IMR-90 (cell line): ENCODE measurements around the gene ACSL1. TPM values are rescaled to one million over a fixed set of nuclear protein-coding genes. Genes with fewer than 3 reads are reported as not detected.

Experiments
- ATAC-seq: fragments of 200-7000 bp; cut with Tn5 transposase; 2 replicates; pipeline ENCODE4 v1.9.1; 2020; ENCODE audit warnings: low read depth, mild to moderate bottlenecking, moderate library complexity
- BruUV-seq: library from RNA; stranded (reverse); fragments of 400-500 nt; replicated peaks from 2 replicates; lab custom pipeline; 2021; lab: Mats Ljungman, UMichigan
- CTCF ChIA-PET: fragments of 300-600 bp; formaldehyde crosslinking; extraction: SDS; loops from one replicate; lab custom pipeline; 2021; ENCODE audit warnings: antibody characterized with exemption; lab: Yijun Ruan, JAX
- POLR2A ChIA-PET: fragments of 300-600 bp; sonication (Branson Sonifier 250); formaldehyde crosslinking; loops from one replicate; lab custom pipeline; 2022; ENCODE audit warnings: antibody characterized with exemption; ENCODE audit not compliant: unreplicated experiment; lab: Charles Lee
- DNase-seq: peaks from one replicate; pipeline ENCODE4 v3.0.0; 2013
- H2AFZ ChIP-seq: replicated peaks from 2 replicates; pipeline ENCODE3; 2013; ENCODE audit warnings: low read length, mild to moderate bottlenecking; ENCODE audit not compliant: poor library complexity
- H2AK5ac ChIP-seq: 2 replicates; pipeline ENCODE4 v1.6.1; 2013; ENCODE audit warnings: low read depth, low read length, inconsistent platforms
- H2AK9ac ChIP-seq: replicated peaks from 2 replicates; pipeline ENCODE3; 2013; ENCODE audit warnings: mild to moderate bottlenecking, low read depth, low read length, moderate library complexity; ENCODE audit not compliant: poor library complexity
- H2BK120ac ChIP-seq: 2 replicates; pipeline ENCODE4 v1.6.1; 2013; ENCODE audit warnings: low read depth, low read length, inconsistent platforms
- H2BK15ac ChIP-seq: 3 replicates; pipeline ENCODE4 v1.6.1; 2013; ENCODE audit warnings: low read depth, low read length, inconsistent platforms
- H2BK20ac ChIP-seq: 2 replicates; pipeline ENCODE4 v1.6.1; 2013; ENCODE audit warnings: low read depth, mild to moderate bottlenecking, inconsistent platforms, low read length, moderate library complexity
- H2BK5ac ChIP-seq: 2 replicates; pipeline ENCODE4 v1.6.1; 2013; ENCODE audit warnings: mild to moderate bottlenecking, low read depth, low read length, inconsistent platforms; ENCODE audit not compliant: poor library complexity, severe bottlenecking
- H3K14ac ChIP-seq: replicated peaks from 2 replicates; pipeline ENCODE4 v1.6.1; 2013; ENCODE audit warnings: low read depth, low read length, inconsistent platforms
- H3K18ac ChIP-seq: 2 replicates; pipeline ENCODE4 v1.6.1; 2013; ENCODE audit warnings: low read depth, low read length, control low read depth
- H3K23ac ChIP-seq: 2 replicates; pipeline ENCODE4 v1.6.1; 2013; ENCODE audit warnings: low read depth, low read length, inconsistent platforms
- H3K27ac ChIP-seq: 2 replicates; pipeline ENCODE4 v1.5.1; 2013; ENCODE audit warnings: mild to moderate bottlenecking, control low read depth, low read length; ENCODE audit not compliant: insufficient read depth
- H3K27me3 ChIP-seq: 2 replicates; pipeline ENCODE4 v1.6.1; 2013; ENCODE audit warnings: low read length; ENCODE audit not compliant: control insufficient read depth, insufficient read depth
- H3K36me3 ChIP-seq: 2 replicates; pipeline ENCODE4 v1.6.1; 2013; ENCODE audit warnings: low read length, mixed read lengths; ENCODE audit not compliant: control insufficient read depth, insufficient read depth
- H3K4ac ChIP-seq: 2 replicates; pipeline ENCODE4 v1.6.1; 2013; ENCODE audit warnings: low read depth, low read length, inconsistent platforms
- H3K4me1 ChIP-seq: 2 replicates; pipeline ENCODE4 v1.6.1; 2013; ENCODE audit warnings: low read length, mixed read lengths; ENCODE audit not compliant: control insufficient read depth, insufficient read depth
- H3K4me2 ChIP-seq: 2 replicates; pipeline ENCODE4 v1.6.1; 2013; ENCODE audit warnings: low read depth, mild to moderate bottlenecking, control low read depth, low read length, moderate library complexity
- H3K4me3 ChIP-seq: 2 replicates; pipeline ENCODE4 v1.5.1; 2013; ENCODE audit warnings: low read depth, mild to moderate bottlenecking, control low read depth, low read length, moderate library complexity; ENCODE audit not compliant: insufficient read depth
- H3K56ac ChIP-seq: 2 replicates; pipeline ENCODE4 v1.6.1; 2013; ENCODE audit warnings: low read length, inconsistent platforms; ENCODE audit not compliant: insufficient read depth; ENCODE audit errors: extremely low read depth
- H3K79me1 ChIP-seq, 2 experiments: 2 replicates each; pipeline ENCODE4 v1.6.1; 2013; ENCODE audit warnings: low read length in 2 of 2, inconsistent platforms in 1 of 2, low read depth in 1 of 2
- H3K9ac ChIP-seq: 2 replicates; pipeline ENCODE4 v1.6.1; 2013; ENCODE audit warnings: low read depth, low read length, control low read depth
- H3K9me1 ChIP-seq: 2 replicates; pipeline ENCODE4 v1.6.1; 2013; ENCODE audit warnings: low read length, inconsistent platforms; ENCODE audit not compliant: insufficient read depth
- H3K9me3 ChIP-seq: 2 replicates; pipeline ENCODE4 v1.6.1; 2013; ENCODE audit warnings: low read length; ENCODE audit not compliant: control insufficient read depth, insufficient read depth
- H4K20me1 ChIP-seq: 2 replicates; pipeline ENCODE4 v1.6.1; 2013; ENCODE audit warnings: low read length, inconsistent platforms; ENCODE audit not compliant: insufficient read depth
- H4K5ac ChIP-seq: 2 replicates; pipeline ENCODE4 v1.6.1; 2013; ENCODE audit warnings: mild to moderate bottlenecking, low read depth, low read length, control low read depth
- H4K8ac ChIP-seq, 2 experiments: 2 replicates each; pipeline ENCODE4 v1.6.1; 2013; ENCODE audit warnings: low read depth in 2 of 2, low read length in 2 of 2, control low read depth in 1 of 2, inconsistent platforms in 1 of 2
- H4K91ac ChIP-seq: 2 replicates; pipeline ENCODE4 v1.6.1; 2013; ENCODE audit warnings: low read depth, low read length, inconsistent platforms; ENCODE audit not compliant: insufficient read depth
- BHLHE40 ChIP-seq: fragments of 150-350 bp; IDR thresholded peaks from 2 replicates; pipeline ENCODE4 v1.6.1; 2016; ENCODE audit warnings: mild to moderate bottlenecking, low read depth, low read length
- CEBPB ChIP-seq: IDR thresholded peaks from 2 replicates; pipeline ENCODE4 v1.6.1; 2012; ENCODE audit warnings: low read depth, low read length, improper control_type of control experiment
- CHD1 ChIP-seq: IDR thresholded peaks from 2 replicates; pipeline ENCODE4 v1.6.1; 2012; ENCODE audit warnings: low read depth, low read length, improper control_type of control experiment
- CTCF ChIP-seq: conservative IDR thresholded peaks from 2 replicates; pipeline ENCODE4 v1.5.1; 2012; ENCODE audit warnings: mild to moderate bottlenecking, low read depth, low read length, improper control_type of control experiment
- ELK1 ChIP-seq: fragments of 150-350 bp; IDR thresholded peaks from 2 replicates; pipeline ENCODE4 v1.6.1; 2016; ENCODE audit warnings: low read depth, mild to moderate bottlenecking, low read length, moderate library complexity, borderline replicate concordance
- FOS ChIP-seq: fragments of 150-350 bp; IDR thresholded peaks from 2 replicates; pipeline ENCODE4 v1.6.1; 2016; ENCODE audit warnings: low read depth, low read length
- MAFK ChIP-seq: IDR thresholded peaks from 2 replicates; pipeline ENCODE4 v1.6.1; 2012; ENCODE audit warnings: low read depth, low read length, improper control_type of control experiment
- MAZ ChIP-seq: IDR thresholded peaks from 2 replicates; pipeline ENCODE4 v1.6.1; 2012; ENCODE audit warnings: low read depth, mild to moderate bottlenecking, low read length, improper control_type of control experiment, moderate library complexity, borderline replicate concordance
- MXI1 ChIP-seq: IDR thresholded peaks from 2 replicates; pipeline ENCODE4 v1.6.1; 2012; ENCODE audit warnings: low read depth, mild to moderate bottlenecking, low read length, moderate library complexity, borderline replicate concordance
- NFE2L2 ChIP-seq: fragments of 150-350 bp; IDR thresholded peaks from 2 replicates; pipeline ENCODE4 v1.6.1; 2016; ENCODE audit warnings: low read depth, mild to moderate bottlenecking, low read length
- POLR2A ChIP-seq: IDR thresholded peaks from 2 replicates; pipeline ENCODE4 v1.6.1; 2012; ENCODE audit warnings: mild to moderate bottlenecking, low read depth, low read length
- RAD21 ChIP-seq: IDR thresholded peaks from 2 replicates; pipeline ENCODE4 v1.6.1; 2012; ENCODE audit warnings: low read length, improper control_type of control experiment
- RCOR1 ChIP-seq: IDR thresholded peaks from 2 replicates; pipeline ENCODE4 v1.6.1; 2012; ENCODE audit warnings: mild to moderate bottlenecking, low read length, improper control_type of control experiment; ENCODE audit not compliant: insufficient replicate concordance
- RFX5 ChIP-seq: IDR thresholded peaks from 2 replicates; pipeline ENCODE4 v1.8.0; 2012; ENCODE audit warnings: low read depth, mild to moderate bottlenecking, low read length, moderate library complexity
- USF2 ChIP-seq: fragments of 150-350 bp; IDR thresholded peaks from 2 replicates; pipeline ENCODE4 v1.6.1; 2017; ENCODE audit warnings: mild to moderate bottlenecking, antibody characterized with exemption, low read length, low read depth
- WGBS, 2 experiments: methylation state at CpG; one replicate each; pipeline versions ENCODE4 v1.1.5 to v1.1.7; 2013; ENCODE audit warnings: missing lambda C conversion rate in 2 of 2; ENCODE audit not compliant: insufficient read length in 1 of 2; ENCODE audit errors: extremely low coverage in 2 of 2; 5-methylcytosine and 5-hydroxymethylcytosine counted together
- dilution Hi-C: fragments of 300-500 bp; cut with HindIII; formaldehyde crosslinking; loops from one replicate; pipeline ENCODE4 v1.14.3; 2018; ENCODE audit warnings: low sequenced_read_pairs; ENCODE audit not compliant: unreplicated experiment
- in situ Hi-C: fragments of 300-500 bp; cut with MboI; formaldehyde crosslinking; loops from 3 replicates; pipeline ENCODE4 v1.14.3; 2019; ENCODE audit warnings: low sequenced_read_pairs, inconsistent platforms, mixed read lengths
- intact Hi-C: fragments of 100-400 bp; cut with micrococcal nuclease; formaldehyde crosslinking; loops from 2 replicates; pipeline ENCODE4 v1.10.0; 2022
- polyA plus RNA-seq, 3 experiments: library from polyadenylated mRNA; depleted of rRNA; stranded (reverse); fragments of >200 nt; gene quantifications; 2 replicates each; pipeline ENCODE4 v1.2.3, GENCODE V29; 2012; ENCODE audit warnings: low replicate concordance in 1 of 3
- total RNA-seq: library from RNA; depleted of rRNA; stranded (reverse); fragments of >200 nt; gene quantifications from 2 replicates; pipeline ENCODE4 v1.2.3, GENCODE V29; 2012

ACSL1 gene
- total and polyA plus RNA-seq, 2 of the 4 experiments (the other 2 are of a cell fraction) = 14.4 to 26.0 TPM

- Histone ChIP-seq H2AK9ac (no peak overlapping the region), H2AK5ac (no peak overlapping the region), H4K8ac (no peak overlapping the region), H4K20me1 (no peaks in the 10 kb centered on the region), H3K18ac (no peak overlapping the region), H4K5ac (no peak overlapping the region), H3K56ac (no peak overlapping the region), H2BK120ac (no peak overlapping the region), H2BK5ac (no peak overlapping the region), H2AFZ (no peak overlapping the region), H3K4me3 (no peak overlapping the region), H3K9me3 (no peaks in the 10 kb centered on the region), H3K4me2 (no peak overlapping the region), H3K23ac (no peak overlapping the region), H3K4me1 (peaks cover 2% of the 10 kb centered on the region; the same call in 1 of the 2 replicates), H3K14ac (no peak overlapping the region), H3K9ac (no peak overlapping the region), H3K79me1 (no peaks in the 10 kb centered on the region), H3K4ac (no peak overlapping the region), H2BK15ac (no peak overlapping the region), H4K91ac (no peak overlapping the region), H3K27ac (no peak overlapping the region), H3K9me1 (no peaks in the 10 kb centered on the region; the same call in 1 of the 2 replicates), H2BK20ac (no peak overlapping the region; the same call in 1 of the 2 replicates), H3K36me3 (no peaks in the 10 kb centered on the region), H3K27me3 (peaks cover 10% of the 10 kb centered on the region)
- ChIA-PET CTCF (interaction anchor here (0.6 kb wide), 1 partner anchor 125 kb away, joined by 4 read pairs; no protein-coding TSS in a partner anchor), POLR2A (interaction anchor here (0.6 kb wide), 1 partner anchor 19 kb away, joined by 8 read pairs; no protein-coding TSS in a partner anchor)
- dilution Hi-C loops (no loop called here), in situ Hi-C loops (no loop called here), intact Hi-C loops (no loop called here)
- 60% methylated on average over 1 of the region's 16 CpGs; no CpG with 5 or more reads in 1 of the 2 experiments for WGBS, 2 experiments
- DNase-seq (no peak), ATAC-seq (no peak)
- BruUV-seq = no TSS peak
- TF ChIP-seq CEBPB (no peak), CHD1 (no peak), MAFK (no peak), ELK1 (no peak), FOS (no peak), USF2 (no peak), BHLHE40 (no peak), MAZ (no peak), RAD21 (no peak), NFE2L2 (no peak), POLR2A (no peak), RCOR1 (no peak), MXI1 (no peak), RFX5 (no peak), CTCF (no peak)
These were observed 18.3 kb upstream of the ACSL1 start for GRCh38 chr4:184843984-184844554.
